ENCODE results near the gene DNAI7. TPM values are rescaled to one million over a fixed set of nuclear protein-coding genes. Genes with fewer than 3 reads are reported as not detected.

Gene DNAI7
- total RNA-seq, 4 donors from 2014 or later = not detected

DNA sequence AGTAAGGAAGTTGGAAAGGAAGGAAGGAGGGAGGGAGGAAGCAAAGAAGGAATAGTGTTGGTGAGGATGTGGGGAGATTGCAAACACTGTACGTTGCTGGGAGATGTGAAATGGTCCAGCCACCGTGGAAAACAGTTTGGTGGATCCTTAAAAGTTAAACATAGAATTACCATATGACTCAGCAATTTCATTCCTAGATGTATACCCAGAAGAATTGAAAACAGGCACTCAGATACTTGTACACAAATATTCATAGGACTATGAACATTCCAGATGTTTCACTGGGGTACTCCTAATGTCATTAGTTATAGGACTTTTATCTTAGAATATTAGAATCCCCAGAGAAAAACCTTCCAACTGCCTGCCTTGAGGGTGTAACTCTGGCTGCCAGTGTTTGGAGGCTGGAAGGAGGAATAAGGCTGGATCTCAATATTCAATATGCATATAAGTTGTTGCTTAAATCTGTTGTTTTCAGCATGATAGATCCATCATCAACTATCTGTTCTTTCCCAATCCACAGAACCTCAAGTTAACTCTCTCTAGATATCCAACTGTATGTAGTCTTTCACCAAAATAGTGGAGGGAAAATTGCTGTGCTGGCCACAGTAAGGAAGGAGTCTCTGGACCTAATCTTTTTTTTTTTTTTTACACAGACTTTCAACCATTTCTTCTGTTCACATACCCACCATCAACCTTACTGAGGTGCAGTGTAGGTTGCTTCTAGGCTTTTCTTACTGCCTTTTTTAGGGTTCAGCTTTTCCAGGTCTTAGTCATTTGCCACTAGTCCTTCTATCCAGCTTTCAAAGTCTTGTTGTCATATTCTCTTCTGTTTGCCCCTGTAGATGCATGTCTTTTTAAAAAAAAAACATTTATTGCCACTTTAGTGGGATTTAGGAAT is 94.5 kb downstream of the DNAI7 start:
- no peak for ATAC-seq
- Histone ChIP-seq H3K27ac (no peak overlapping the region), H3K36me3 (no peaks in the 10 kb centered on the region), H3K27me3 (no peaks in the 10 kb centered on the region), H3K9me3 (no peaks in the 10 kb centered on the region), H3K4me3 (no peak overlapping the region), H3K4me1 (no peaks in the 10 kb centered on the region)
- DNase-seq = no peak
- TF ChIP-seq POLR2A (IDR thresholded peaks at IDR 0.05) = no peak
- TF ChIP-seq, protein P1, sequence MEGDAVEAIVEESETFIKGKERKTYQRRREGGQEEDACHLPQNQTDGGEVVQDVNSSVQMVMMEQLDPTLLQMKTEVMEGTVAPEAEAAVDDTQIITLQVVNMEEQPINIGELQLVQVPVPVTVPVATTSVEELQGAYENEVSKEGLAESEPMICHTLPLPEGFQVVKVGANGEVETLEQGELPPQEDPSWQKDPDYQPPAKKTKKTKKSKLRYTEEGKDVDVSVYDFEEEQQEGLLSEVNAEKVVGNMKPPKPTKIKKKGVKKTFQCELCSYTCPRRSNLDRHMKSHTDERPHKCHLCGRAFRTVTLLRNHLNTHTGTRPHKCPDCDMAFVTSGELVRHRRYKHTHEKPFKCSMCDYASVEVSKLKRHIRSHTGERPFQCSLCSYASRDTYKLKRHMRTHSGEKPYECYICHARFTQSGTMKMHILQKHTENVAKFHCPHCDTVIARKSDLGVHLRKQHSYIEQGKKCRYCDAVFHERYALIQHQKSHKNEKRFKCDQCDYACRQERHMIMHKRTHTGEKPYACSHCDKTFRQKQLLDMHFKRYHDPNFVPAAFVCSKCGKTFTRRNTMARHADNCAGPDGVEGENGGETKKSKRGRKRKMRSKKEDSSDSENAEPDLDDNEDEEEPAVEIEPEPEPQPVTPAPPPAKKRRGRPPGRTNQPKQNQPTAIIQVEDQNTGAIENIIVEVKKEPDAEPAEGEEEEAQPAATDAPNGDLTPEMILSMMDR (IDR thresholded peaks at IDR 0.05 in 4 of 5, conservative IDR thresholded peaks at IDR 0.05 in 1 of 5) = no peak
- in situ Hi-C loops (cut with MboI; ENCODE audit: low sequenced_read_pairs in 4 of 4) = no loop called here
- intact Hi-C loops (cut with DNase I; ENCODE audit: low total_unique reads) = no loop called here

DNA sequence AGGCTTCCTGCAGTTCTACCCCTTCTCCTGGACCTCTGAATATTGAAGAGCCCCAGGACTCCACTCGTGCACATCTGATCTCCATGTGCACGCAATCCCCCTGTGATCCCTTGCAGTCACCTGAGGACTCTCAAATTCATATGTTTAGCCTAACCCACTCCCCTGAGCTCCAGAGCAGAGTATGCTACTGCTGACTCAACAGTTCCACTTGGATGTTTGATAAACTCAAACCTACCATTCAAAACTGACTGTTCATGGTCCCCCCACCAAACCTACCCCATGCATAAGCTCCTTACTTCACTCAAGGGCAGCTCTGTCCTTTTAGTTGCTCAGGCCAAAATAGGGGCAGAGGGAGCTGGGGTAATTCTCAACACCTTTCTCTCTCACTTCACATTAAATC is 96.0 kb downstream of the DNAI7 start:
- Histone ChIP-seq H3K27ac (no peak overlapping the region), H3K9me3 (no peaks in the 10 kb centered on the region), H3K36me3 (no peaks in the 10 kb centered on the region), H3K4me1 (no peaks in the 10 kb centered on the region), H3K4me3 (no peak overlapping the region), H3K27me3 (no peaks in the 10 kb centered on the region)
- intact Hi-C loops (cut with DNase I; ENCODE audit: low total_unique reads) = no loop called here
- in situ Hi-C loops (cut with MboI; ENCODE audit: low sequenced_read_pairs in 4 of 4) = no loop called here
- TF ChIP-seq, protein P1 (IDR thresholded peaks at IDR 0.05 in 4 of 5, conservative IDR thresholded peaks at IDR 0.05 in 1 of 5) = no peak
- TF ChIP-seq POLR2A (IDR thresholded peaks at IDR 0.05) = no peak
- DNase-seq (no peak), ATAC-seq (no peak)

DNA sequence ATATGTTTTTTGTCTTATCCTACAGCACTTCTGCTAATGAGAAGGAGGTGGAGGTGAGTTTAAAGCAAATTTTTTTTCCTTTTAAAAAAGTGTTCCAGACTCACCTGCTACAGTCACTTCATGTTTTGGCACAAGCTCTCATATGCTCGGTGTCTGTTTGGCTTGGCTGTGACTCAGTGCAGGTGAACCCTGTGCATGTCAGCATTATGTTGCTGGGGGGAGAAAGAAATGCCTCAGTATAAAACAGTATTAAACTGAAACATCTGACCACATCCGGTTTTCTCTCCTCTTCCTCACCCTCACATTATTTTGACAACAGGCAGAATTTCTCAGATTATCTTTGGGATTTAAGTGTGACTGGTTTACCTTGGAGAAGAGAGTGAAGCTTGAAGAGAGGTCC is 105.2 kb downstream of the DNAI7 start:
- Histone ChIP-seq H3K27me3 (no peaks in the 10 kb centered on the region), H3K4me1 (no peaks in the 10 kb centered on the region), H3K9me3 (no peaks in the 10 kb centered on the region), H3K4me3 (no peak overlapping the region), H3K36me3 (no peaks in the 10 kb centered on the region), H3K27ac (no peak overlapping the region)
- in situ Hi-C loops (cut with MboI; ENCODE audit: low sequenced_read_pairs in 4 of 4) (no loop called here), intact Hi-C loops (cut with DNase I; ENCODE audit: low total_unique reads) (no loop called here)
- TF ChIP-seq, protein P1 (IDR thresholded peaks at IDR 0.05 in 4 of 5, conservative IDR thresholded peaks at IDR 0.05 in 1 of 5) = no peak
- no peak for TF ChIP-seq POLR2A (IDR thresholded peaks at IDR 0.05)
- DNase-seq (no peak), ATAC-seq (no peak)

- H3K4me3 ChIP-seq = no peak overlapping the region
- no peaks in the 10 kb centered on the region for H3K27me3 ChIP-seq
- no peaks in the 10 kb centered on the region for H3K9me3 ChIP-seq
- intact Hi-C loops (cut with DNase I; ENCODE audit: low total_unique reads) = no loop called here
- ATAC-seq (no peak), DNase-seq (no peak)
- H3K36me3 ChIP-seq = no peaks in the 10 kb centered on the region
- H3K27ac ChIP-seq = no peak overlapping the region
- in situ Hi-C loops (cut with MboI; ENCODE audit: low sequenced_read_pairs in 4 of 4) = no loop called here
- no peaks in the 10 kb centered on the region for H3K4me1 ChIP-seq
- no peak for TF ChIP-seq POLR2A (IDR thresholded peaks at IDR 0.05)
- TF ChIP-seq, protein P1 (IDR thresholded peaks at IDR 0.05 in 4 of 5, conservative IDR thresholded peaks at IDR 0.05 in 1 of 5) = no peak
Measured at GRCh38 chr12:25087596-25087995, 107.4 kb downstream of the DNAI7 start.
